K562 (cell line): Measurements from ENCODE around the gene ANKRD2. TPM values are rescaled to one million over a fixed set of nuclear protein-coding genes. Genes with fewer than 3 reads are reported as not detected.

Experiments
- ATAC-seq: fragments of 200-7000 bp; cut with Tn5 transposase; 3 replicates; pipeline ENCODE4 v1.9.1; 2020; ENCODE audit warnings: moderate library complexity
- BruUV-seq: library from RNA; stranded (reverse); fragments of 400-500 nt; replicated peaks from 2 replicates; lab custom pipeline; 2021; lab: Mats Ljungman, UMichigan
- CTCF ChIA-PET: fragments of 300-600 bp; formaldehyde crosslinking; extraction: SDS; loops from one replicate; lab custom pipeline; 2021; ENCODE audit warnings: low intra/inter-chr PET ratio; lab: Yijun Ruan, JAX
- POLR2A ChIA-PET: fragments of 300-600, 350-650 bp; sonication (Branson Sonifier 250); formaldehyde crosslinking; extraction: SDS; loops from one replicate; lab custom pipeline; 2021; ENCODE audit warnings: antibody characterized with exemption, inconsistent platforms; lab: Yijun Ruan, JAX
- DNase-seq, 4 experiments: peaks; one replicate each; pipeline versions ENCODE4 v3.0.0 to v3.0.0-alpha.2; 2011 to 2018; ENCODE audit warnings: low spot score in 3 of 4, mixed read lengths in 3 of 4; ENCODE audit errors: extremely low read depth in 1 of 4
- FAIRE-seq: peaks from 2 replicates; lab custom pipeline; 2011; peaks lifted over from hg19 to GRCh38; lab: Jason Lieb, UNC
- H2AFZ ChIP-seq: 2 replicates; pipeline ENCODE4 v1.6.0; 2011; ENCODE audit warnings: low read depth, low read length, control low read depth, inconsistent platforms
- H3K27ac ChIP-seq: fragments of 200-600 bp; 3 replicates; pipeline ENCODE4 v1.8.0; 2011; ENCODE audit warnings: low read depth, mild to moderate bottlenecking, control low read depth, inconsistent platforms, low read length, moderate library complexity, mixed read lengths; ENCODE audit errors: extremely low read depth
- H3K27me3 ChIP-seq, 2 experiments: fragments of 300-600 bp in 1 of 2; 2 replicates in 1 of 2; 3 replicates in 1 of 2; pipeline versions ENCODE4 v1.6.0 to v1.8.0; 2011; ENCODE audit warnings: inconsistent platforms in 2 of 2, low read length in 2 of 2, mild to moderate bottlenecking in 1 of 2, mixed read lengths in 1 of 2, moderate library complexity in 1 of 2; ENCODE audit not compliant: control insufficient read depth in 2 of 2, insufficient read depth in 2 of 2
- H3K36me3 ChIP-seq: fragments of 300-600 bp; 3 replicates; pipeline ENCODE4 v1.8.0; 2011; ENCODE audit warnings: mild to moderate bottlenecking, low read length, inconsistent platforms; ENCODE audit not compliant: control insufficient read depth, insufficient read depth
- H3K4me1 ChIP-seq, 2 experiments: fragments of 200-600 bp in 1 of 2; replicated peaks in 1 of 2; 2 replicates in 1 of 2; 3 replicates in 1 of 2; pipeline versions ENCODE4 v1.5.1 to v1.8.0; 2011; ENCODE audit warnings: inconsistent platforms in 2 of 2, low read length in 2 of 2, mild to moderate bottlenecking in 1 of 2, mixed read lengths in 1 of 2, moderate library complexity in 1 of 2; ENCODE audit not compliant: control insufficient read depth in 2 of 2, insufficient read depth in 2 of 2
- H3K4me2 ChIP-seq: 2 replicates; pipeline ENCODE4 v1.6.1; 2011; ENCODE audit warnings: low read length, control low read depth, inconsistent platforms, mixed read lengths; ENCODE audit not compliant: insufficient read depth
- H3K4me3 ChIP-seq: fragments of 200-600 bp; sonication (generic), shearing (Covaris generic); 2 replicates; pipeline ENCODE4 v1.5.1; 2016; ENCODE audit warnings: control low read depth, inconsistent platforms
- H3K79me2 ChIP-seq: fragments of 200-600 bp; 3 replicates; pipeline ENCODE4 v1.8.0; 2011; ENCODE audit warnings: low read length, inconsistent platforms; ENCODE audit not compliant: control insufficient read depth, insufficient read depth
- H3K9ac ChIP-seq, 2 experiments: 2 replicates each; pipeline versions ENCODE4 v1.6.0 to v1.6.1; 2011; ENCODE audit warnings: low read depth in 2 of 2, low read length in 2 of 2, control low read depth in 1 of 2, inconsistent platforms in 1 of 2, mild to moderate bottlenecking in 1 of 2, mixed read lengths in 1 of 2; ENCODE audit not compliant: insufficient read depth in 1 of 2
- H3K9me1 ChIP-seq: one replicate; pipeline ENCODE4 v1.6.0; 2011; ENCODE audit warnings: inconsistent platforms, mild to moderate bottlenecking, low read length, moderate library complexity; ENCODE audit not compliant: control insufficient read depth, insufficient read depth
- H3K9me3 ChIP-seq: replicated peaks from 2 replicates; pipeline ENCODE4 v1.5.1; 2011; ENCODE audit warnings: low read depth, low read length, inconsistent platforms; ENCODE audit not compliant: control insufficient read depth, insufficient read depth
- H4K20me1 ChIP-seq: replicated peaks from 2 replicates; pipeline ENCODE4 v1.6.1; 2011; ENCODE audit warnings: low read length, inconsistent platforms, mixed read lengths; ENCODE audit not compliant: control insufficient read depth, insufficient read depth
- ATF1 ChIP-seq, 2 experiments: fragments of 450-650 bp in 1 of 2; IDR thresholded peaks; 2 replicates each; pipeline ENCODE4 v1.6.1; 2016; ENCODE audit warnings: missing compliant biosample characterization in 1 of 2, missing genetic modification characterization in 1 of 2
- CBX3 ChIP-seq, 2 experiments: IDR thresholded peaks; 1 replicate in 1 of 2; 2 replicates in 1 of 2; pipeline ENCODE4 v1.6.1; 2012; ENCODE audit warnings: inconsistent platforms in 2 of 2, low read length in 2 of 2, borderline replicate concordance in 1 of 2, control low read depth in 1 of 2
- CHD2 ChIP-seq: IDR thresholded peaks from 2 replicates; pipeline ENCODE4 v1.6.1; 2011; ENCODE audit warnings: low read depth, low read length
- FOXK2 ChIP-seq, 2 experiments: fragments of 450-650 bp; IDR thresholded peaks in 1 of 2; conservative IDR thresholded peaks in 1 of 2; 2 replicates each; pipeline ENCODE4 v1.6.1; 2016; ENCODE audit warnings: low read depth in 2 of 2, mild to moderate bottlenecking in 1 of 2
- GTF2A2 ChIP-seq: IDR thresholded peaks from 2 replicates; pipeline ENCODE4 v1.6.1; 2016; ENCODE audit warnings: mild to moderate bottlenecking, missing genetic modification characterization, missing compliant biosample characterization
- HDAC3 ChIP-seq: fragments of 450-650 bp; IDR thresholded peaks from 2 replicates; pipeline ENCODE4 v1.6.1; 2018; ENCODE audit warnings: borderline replicate concordance, mild to moderate bottlenecking, moderate library complexity; ENCODE audit not compliant: partially characterized antibody
- KHSRP ChIP-seq: fragments of 450-650 bp; IDR thresholded peaks from 2 replicates; pipeline ENCODE4 v1.6.1; 2017
- NEUROD1 ChIP-seq: fragments of 150-350 bp; IDR thresholded peaks from 2 replicates; pipeline ENCODE4 v1.6.1; 2014; ENCODE audit warnings: borderline replicate concordance, low read length, low read depth; ENCODE audit not compliant: partially characterized antibody
- XRCC3 ChIP-seq: fragments of 450-650 bp; IDR thresholded peaks from 2 replicates; pipeline ENCODE4 v1.6.1; 2017; ENCODE audit warnings: mild to moderate bottlenecking, moderate library complexity
- ZNF830 ChIP-seq: fragments of 250-450 bp; sonication (Bioruptor Pico); IDR thresholded peaks from 2 replicates; pipeline ENCODE4 v1.5.0; 2021; ENCODE audit warnings: mild to moderate bottlenecking
- WGBS: fragments of 100-300 bp; shearing (Covaris generic); methylation state at CpG from one replicate; pipeline ENCODE4 v1.1.6; 2016; ENCODE audit warnings: low coverage, mixed read lengths; ENCODE audit not compliant: insufficient coverage; ENCODE audit errors: missing lambda C conversion rate; 5-methylcytosine and 5-hydroxymethylcytosine counted together
- in situ Hi-C: fragments of 300-500 bp; cut with MboI; formaldehyde crosslinking; loops from 4 replicates; pipeline ENCODE4 v1.15.0; 2018; ENCODE audit warnings: inconsistent platforms, mixed read lengths
- intact Hi-C: fragments of 100-400 bp; cut with micrococcal nuclease; formaldehyde crosslinking; loops from 2 replicates; pipeline ENCODE4 v1.14.2; 2022
- polyA plus RNA-seq, 8 experiments: library from polyadenylated mRNA; depleted of rRNA in 4 of 8; stranded (reverse) in 5 of 8; unstranded in 3 of 8; fragments of >200 nt; fragmentation: Nextera tagmentation in 2 of 8; fragmentation: Illumina TruSeq in 1 of 8; extraction: Ambion mirVana in 2 of 8; extraction: Trizol in 1 of 8; gene quantifications; 2 replicates each; pipeline versions ENCODE4 v1.2.1 to v1.2.3, GENCODE V29; 2011 to 2014; ENCODE audit warnings: inconsistent platforms in 1 of 8, missing spikeins in 1 of 8
- total RNA-seq, 7 experiments: library from RNA; depleted of rRNA in 6 of 7; stranded (reverse); fragments of >200 nt in 6 of 7; fragmentation: Illumina TruSeq in 2 of 7; extraction: Trizol in 2 of 7; gene quantifications; 2 replicates each; pipeline versions ENCODE4 v1.2.1 to v1.2.3, GENCODE V29; 2011 to 2021; ENCODE audit warnings: low replicate concordance in 1 of 7
- TF ChIP-seq, protein P1 (sequence below): sonication (generic); formaldehyde crosslinking; IDR thresholded peaks from 2 replicates; pipeline ENCODE4 v1.5.0; 2020; ENCODE audit warnings: missing genetic modification reagents
- TF ChIP-seq, protein P2 (sequence below): fragments of 250-450 bp; sonication (Bioruptor Pico); IDR thresholded peaks from 2 replicates; pipeline ENCODE4 v1.4.0; 2020; ENCODE audit warnings: mild to moderate bottlenecking, moderate library complexity, borderline replicate concordance

Gene ANKRD2
- total and polyA plus RNA-seq, 9 of the 15 experiments (the other 6 are each of a cell fraction or from before 2014, with no cell fraction given), result not detected

DNA sequence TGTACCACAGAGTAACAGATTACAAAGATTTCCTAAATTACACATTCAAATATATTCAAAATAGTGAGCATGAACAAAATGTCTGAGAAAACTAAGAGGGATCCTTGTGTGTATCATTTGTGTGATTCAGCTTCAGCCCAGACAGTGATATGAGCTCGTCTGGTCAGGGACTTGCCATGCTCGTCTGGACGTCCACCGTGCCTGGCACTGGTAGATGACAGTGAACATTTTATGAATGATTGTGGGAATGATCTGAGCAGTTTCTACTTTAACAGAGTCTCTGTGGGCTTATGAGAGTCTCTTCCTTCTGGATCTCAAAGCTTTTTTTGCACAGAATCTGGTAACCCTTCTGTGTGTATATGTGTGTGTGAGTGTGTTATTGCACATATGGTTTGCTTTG, 34.2 kb upstream of the ANKRD2 start:
- H3K27me3 ChIP-seq, result no peaks in the 10 kb centered on the region
- ATAC-seq, result no peak
- no peaks in the 10 kb centered on the region for H3K36me3 ChIP-seq
- no peak overlapping the region for H2AFZ ChIP-seq
- intact Hi-C loops (no loop called here), in situ Hi-C loops (no loop called here)
- DNase-seq, result no peak
- no peaks in the 10 kb centered on the region for H3K79me2 ChIP-seq
- CTCF ChIA-PET, result no interaction called here
- no peaks in the 10 kb centered on the region for H4K20me1 ChIP-seq
- peaks cover 14 to 17% of the 10 kb centered on the region in 2 experiments; a peak in 4 of 5 replicates for H3K4me1 ChIP-seq
- POLR2A ChIA-PET, result interaction anchor here (0.6 to 1.6 kb wide), 3 partner anchors 10 to 39 kb away, joined by 3 to 4 read pairs (median 3); partner anchors contain the start of gene UBTD1
- no TSS peak for BruUV-seq
- H3K4me3 ChIP-seq, result no peak overlapping the region
- no peak overlapping the region for H3K9ac ChIP-seq
- no peaks in the 10 kb centered on the region for H3K9me1 ChIP-seq
- no peaks in the 10 kb centered on the region for H3K9me3 ChIP-seq
- no peak overlapping the region for H3K4me2 ChIP-seq
- no peak for FAIRE-seq
- 40% methylated on average over 4 of the region's 4 CpGs for WGBS
- no peak overlapping the region for H3K27ac ChIP-seq
- TF ChIP-seq, protein P1, sequence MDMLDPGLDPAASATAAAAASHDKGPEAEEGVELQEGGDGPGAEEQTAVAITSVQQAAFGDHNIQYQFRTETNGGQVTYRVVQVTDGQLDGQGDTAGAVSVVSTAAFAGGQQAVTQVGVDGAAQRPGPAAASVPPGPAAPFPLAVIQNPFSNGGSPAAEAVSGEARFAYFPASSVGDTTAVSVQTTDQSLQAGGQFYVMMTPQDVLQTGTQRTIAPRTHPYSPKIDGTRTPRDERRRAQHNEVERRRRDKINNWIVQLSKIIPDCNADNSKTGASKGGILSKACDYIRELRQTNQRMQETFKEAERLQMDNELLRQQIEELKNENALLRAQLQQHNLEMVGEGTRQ, result no peak
- TF ChIP-seq CHD2, result no peak
- no peak for TF ChIP-seq GTF2A2
- no peak for TF ChIP-seq HDAC3
- TF ChIP-seq CBX3 (IDR thresholded peaks at IDR 0.05; ENCODE audit: borderline replicate concordance in 1 of 2, low read length in 2 of 2), result no peak
- no peak for TF ChIP-seq FOXK2 (conservative IDR thresholded peaks at IDR 0.05 in 1 of 2, IDR thresholded peaks at IDR 0.05 in 1 of 2; ENCODE audit: low read depth in 2 of 2)
- no peak for TF ChIP-seq KHSRP
- TF ChIP-seq, protein P2, sequence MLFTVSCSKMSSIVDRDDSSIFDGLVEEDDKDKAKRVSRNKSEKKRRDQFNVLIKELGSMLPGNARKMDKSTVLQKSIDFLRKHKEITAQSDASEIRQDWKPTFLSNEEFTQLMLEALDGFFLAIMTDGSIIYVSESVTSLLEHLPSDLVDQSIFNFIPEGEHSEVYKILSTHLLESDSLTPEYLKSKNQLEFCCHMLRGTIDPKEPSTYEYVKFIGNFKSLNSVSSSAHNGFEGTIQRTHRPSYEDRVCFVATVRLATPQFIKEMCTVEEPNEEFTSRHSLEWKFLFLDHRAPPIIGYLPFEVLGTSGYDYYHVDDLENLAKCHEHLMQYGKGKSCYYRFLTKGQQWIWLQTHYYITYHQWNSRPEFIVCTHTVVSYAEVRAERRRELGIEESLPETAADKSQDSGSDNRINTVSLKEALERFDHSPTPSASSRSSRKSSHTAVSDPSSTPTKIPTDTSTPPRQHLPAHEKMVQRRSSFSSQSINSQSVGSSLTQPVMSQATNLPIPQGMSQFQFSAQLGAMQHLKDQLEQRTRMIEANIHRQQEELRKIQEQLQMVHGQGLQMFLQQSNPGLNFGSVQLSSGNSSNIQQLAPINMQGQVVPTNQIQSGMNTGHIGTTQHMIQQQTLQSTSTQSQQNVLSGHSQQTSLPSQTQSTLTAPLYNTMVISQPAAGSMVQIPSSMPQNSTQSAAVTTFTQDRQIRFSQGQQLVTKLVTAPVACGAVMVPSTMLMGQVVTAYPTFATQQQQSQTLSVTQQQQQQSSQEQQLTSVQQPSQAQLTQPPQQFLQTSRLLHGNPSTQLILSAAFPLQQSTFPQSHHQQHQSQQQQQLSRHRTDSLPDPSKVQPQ (CRISPR knock-in tag), result no peak
- TF ChIP-seq ATF1 (CRISPR knock-in tag; IDR thresholded peaks at IDR 0.05), result no peak
- no peak for TF ChIP-seq ATF1 (tag; IDR thresholded peaks at IDR 0.05)
- no peak for TF ChIP-seq XRCC3
- TF ChIP-seq NEUROD1, result no peak
- TF ChIP-seq ZNF830 (CRISPR knock-in tag), result no peak
